ENCODE data around the gene OLFML3.

Gene OLFML3

GRCh38 chr1:113934511-113935055 is 44.7 kb upstream of the OLFML3 start:
- H3K4me3 ChIP-seq (ENCODE audit: control insufficient read depth in 1 of 7, extremely low read depth in 1 of 7, insufficient read depth in 4 of 7, low read depth in 2 of 7, low read length in 6 of 7): no peak overlapping the region
- no peak overlapping the region for H3K27ac ChIP-seq (ENCODE audit: insufficient read depth in 1 of 2, low read depth in 1 of 2, low read length in 2 of 2, poor library complexity in 1 of 2, severe bottlenecking in 2 of 2)
- ChIA-PET CTCF (interaction anchor here (0.6 to 18.7 kb wide), 5 partner anchors 17 to 99 kb away, joined by 4 to 212 read pairs (median 6); partner anchors contain the start of genes AP4B1 and BCL2L15), POLR2A (no interaction called here)
- H3K4me1 ChIP-seq (ENCODE audit: control extremely low read depth in 1 of 4, control insufficient read depth in 4 of 4, insufficient read depth in 4 of 4, low read length in 3 of 4): peaks cover 35 to 76% (median 64%) of the 10 kb centered on the region in 4 experiments
- peak in 1 of 3 donors; percentile 36 for DNase-seq
- WGBS (ENCODE audit: insufficient coverage): 75% methylated on average over 3 of the region's 5 CpGs
- H3K36me3 ChIP-seq (ENCODE audit: control insufficient read depth in 4 of 4, insufficient read depth in 4 of 4, low read length in 3 of 4): peaks cover 0 to 2% (median under 1%) of the 10 kb centered on the region in 4 experiments
- H3K27me3 ChIP-seq (replicated peaks in 2 of 5; ENCODE audit: control insufficient read depth in 4 of 5, insufficient read depth in 5 of 5, low read length in 4 of 5): no peaks in the 10 kb centered on the region
- no peaks in the 10 kb centered on the region for H3K9me3 ChIP-seq (ENCODE audit: control extremely low read depth in 1 of 5, control insufficient read depth in 4 of 5, insufficient read depth in 2 of 5, low read depth in 1 of 5, low read length in 4 of 5)

DNA sequence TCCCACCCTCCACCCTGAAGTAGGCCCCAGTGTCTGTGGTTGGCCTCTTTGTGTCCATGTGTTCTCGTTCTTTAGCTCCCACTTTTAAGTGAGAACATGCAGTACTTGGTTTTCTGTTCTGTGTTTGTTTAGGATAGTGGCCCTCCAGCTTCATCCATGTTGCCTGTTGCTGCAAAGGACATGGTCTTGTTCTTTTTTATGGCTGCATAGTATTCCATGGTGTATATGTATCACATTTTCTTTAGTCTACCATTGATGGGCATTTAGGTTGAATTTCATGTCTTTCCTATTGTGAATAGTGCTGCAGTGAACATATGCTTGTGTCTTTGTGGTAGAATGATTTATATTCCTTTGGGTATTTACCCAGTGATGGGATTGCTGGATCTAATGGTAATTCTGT is 44.1 kb upstream of the OLFML3 start:
- 100% methylated on average over 1 of the region's 1 CpG for WGBS (ENCODE audit: insufficient coverage)
- no peak for DNase-seq
- Histone ChIP-seq H3K27me3 (replicated peaks in 2 of 5; ENCODE audit: control insufficient read depth in 4 of 5, insufficient read depth in 5 of 5, low read length in 4 of 5) (no peaks in the 10 kb centered on the region), H3K27ac (ENCODE audit: insufficient read depth in 1 of 2, low read depth in 1 of 2, low read length in 2 of 2, poor library complexity in 1 of 2, severe bottlenecking in 2 of 2) (no peak overlapping the region), H3K4me1 (ENCODE audit: control extremely low read depth in 1 of 4, control insufficient read depth in 4 of 4, insufficient read depth in 4 of 4, low read length in 3 of 4) (peaks cover 35 to 82% (median 70%) of the 10 kb centered on the region in 4 experiments), H3K9me3 (ENCODE audit: control extremely low read depth in 1 of 5, control insufficient read depth in 4 of 5, insufficient read depth in 2 of 5, low read depth in 1 of 5, low read length in 4 of 5) (no peaks in the 10 kb centered on the region), H3K4me3 (ENCODE audit: control insufficient read depth in 1 of 7, extremely low read depth in 1 of 7, insufficient read depth in 4 of 7, low read depth in 2 of 7, low read length in 6 of 7) (no peak overlapping the region), H3K36me3 (ENCODE audit: control insufficient read depth in 4 of 4, insufficient read depth in 4 of 4, low read length in 3 of 4) (peaks cover 0 to 2% (median 1%) of the 10 kb centered on the region in 4 experiments)
- CTCF ChIA-PET: interaction anchor here (0.9 to 18.7 kb wide), 3 partner anchors 12 to 100 kb away, joined by 3 to 212 read pairs (median 4); no protein-coding TSS in a partner anchor
- POLR2A ChIA-PET: no interaction called here

DNA sequence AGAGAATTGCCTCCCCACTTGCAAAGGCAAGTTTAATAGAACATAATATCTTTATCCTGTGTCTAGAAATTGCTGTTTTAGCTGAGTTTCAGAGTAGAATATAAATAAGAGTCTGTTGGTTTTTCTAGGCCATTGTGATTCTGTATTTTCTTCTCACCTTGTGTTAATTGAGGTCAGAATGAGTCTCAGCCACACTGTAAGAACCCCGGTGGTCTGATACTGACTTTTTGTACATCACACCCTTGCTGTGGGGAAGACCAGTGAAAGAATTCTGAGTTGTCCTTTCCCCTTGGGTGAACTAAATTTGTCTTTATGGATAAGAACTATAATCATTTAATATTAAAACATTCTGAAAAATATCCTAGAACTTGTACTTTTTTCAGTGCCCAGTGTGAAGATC is 43.3 kb upstream of the OLFML3 start:
- Histone ChIP-seq H3K36me3 (ENCODE audit: control insufficient read depth in 4 of 4, insufficient read depth in 4 of 4, low read length in 3 of 4) (peaks cover 0 to 9% (median 5%) of the 10 kb centered on the region in 4 experiments), H3K9me3 (ENCODE audit: control extremely low read depth in 1 of 5, control insufficient read depth in 4 of 5, insufficient read depth in 2 of 5, low read depth in 1 of 5, low read length in 4 of 5) (no peaks in the 10 kb centered on the region), H3K27me3 (replicated peaks in 2 of 5; ENCODE audit: control insufficient read depth in 4 of 5, insufficient read depth in 5 of 5, low read length in 4 of 5) (no peaks in the 10 kb centered on the region), H3K4me3 (ENCODE audit: control insufficient read depth in 1 of 7, extremely low read depth in 1 of 7, insufficient read depth in 4 of 7, low read depth in 2 of 7, low read length in 6 of 7) (no peak overlapping the region), H3K27ac (ENCODE audit: insufficient read depth in 1 of 2, low read depth in 1 of 2, low read length in 2 of 2, poor library complexity in 1 of 2, severe bottlenecking in 2 of 2) (no peak overlapping the region), H3K4me1 (ENCODE audit: control extremely low read depth in 1 of 4, control insufficient read depth in 4 of 4, insufficient read depth in 4 of 4, low read length in 3 of 4) (peaks cover 37 to 86% (median 74%) of the 10 kb centered on the region in 4 experiments)
- ChIA-PET CTCF (interaction anchor here (0.9 to 18.7 kb wide), 4 partner anchors 13 to 101 kb away, joined by 3 to 212 read pairs (median 4); no protein-coding TSS in a partner anchor), POLR2A (no interaction called here)
- WGBS (ENCODE audit: insufficient coverage): no CpG with 5 or more reads among the region's 1 CpG
- DNase-seq: no peak

- Histone ChIP-seq H3K27me3 (replicated peaks in 2 of 5; ENCODE audit: control insufficient read depth in 4 of 5, insufficient read depth in 5 of 5, low read length in 4 of 5) (no peaks in the 10 kb centered on the region), H3K4me1 (ENCODE audit: control extremely low read depth in 1 of 4, control insufficient read depth in 4 of 4, insufficient read depth in 4 of 4, low read length in 3 of 4) (peaks cover 26 to 78% (median 68%) of the 10 kb centered on the region in 4 experiments), H3K27ac (ENCODE audit: insufficient read depth in 1 of 2, low read depth in 1 of 2, low read length in 2 of 2, poor library complexity in 1 of 2, severe bottlenecking in 2 of 2) (no peak overlapping the region), H3K4me3 (ENCODE audit: control insufficient read depth in 1 of 7, extremely low read depth in 1 of 7, insufficient read depth in 4 of 7, low read depth in 2 of 7, low read length in 6 of 7) (no peak overlapping the region), H3K36me3 (ENCODE audit: control insufficient read depth in 4 of 4, insufficient read depth in 4 of 4, low read length in 3 of 4) (peaks cover 5 to 18% (median 10%) of the 10 kb centered on the region in 4 experiments), H3K9me3 (ENCODE audit: control extremely low read depth in 1 of 5, control insufficient read depth in 4 of 5, insufficient read depth in 2 of 5, low read depth in 1 of 5, low read length in 4 of 5) (no peaks in the 10 kb centered on the region)
- WGBS (ENCODE audit: insufficient coverage): no CpG with 5 or more reads among the region's 1 CpG
- DNase-seq: no peak
- POLR2A ChIA-PET: no interaction called here
- CTCF ChIA-PET: interaction anchor here (1.3 to 18.7 kb wide), 2 partner anchors 8 to 14 kb away, joined by 3 to 212 read pairs; partner anchors contain the start of gene HIPK1
Measured at GRCh38 chr1:113937146-113937545, 42.1 kb upstream of the OLFML3 start.

DNA sequence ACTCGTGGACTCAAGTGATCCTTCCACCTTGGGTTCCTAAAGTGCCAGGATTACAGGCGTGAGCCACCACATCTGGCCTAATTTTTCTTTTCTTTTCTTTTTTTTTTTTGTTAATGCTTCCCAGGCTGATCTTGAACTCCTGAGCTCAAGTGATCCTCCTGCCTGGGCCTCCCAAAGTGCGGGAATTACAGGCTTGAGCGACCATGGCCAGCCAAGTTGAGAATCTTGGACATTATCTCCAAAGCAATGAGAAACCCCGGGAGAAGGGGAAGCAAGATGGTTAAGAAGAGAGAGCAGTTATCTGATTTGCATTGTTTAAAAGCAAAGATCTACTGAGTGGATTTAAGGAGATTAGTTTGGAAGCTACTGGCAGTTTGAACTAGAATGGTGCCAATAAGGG is 41.1 kb upstream of the OLFML3 start:
- Histone ChIP-seq H3K27me3 (replicated peaks in 2 of 5; ENCODE audit: control insufficient read depth in 4 of 5, insufficient read depth in 5 of 5, low read length in 4 of 5) (no peaks in the 10 kb centered on the region), H3K4me3 (ENCODE audit: control insufficient read depth in 1 of 7, extremely low read depth in 1 of 7, insufficient read depth in 4 of 7, low read depth in 2 of 7, low read length in 6 of 7) (no peak overlapping the region), H3K27ac (ENCODE audit: insufficient read depth in 1 of 2, low read depth in 1 of 2, low read length in 2 of 2, poor library complexity in 1 of 2, severe bottlenecking in 2 of 2) (no peak overlapping the region), H3K36me3 (ENCODE audit: control insufficient read depth in 4 of 4, insufficient read depth in 4 of 4, low read length in 3 of 4) (peaks cover 7 to 23% (median 14%) of the 10 kb centered on the region in 4 experiments), H3K4me1 (ENCODE audit: control extremely low read depth in 1 of 4, control insufficient read depth in 4 of 4, insufficient read depth in 4 of 4, low read length in 3 of 4) (peaks cover 17 to 68% (median 57%) of the 10 kb centered on the region in 4 experiments), H3K9me3 (ENCODE audit: control extremely low read depth in 1 of 5, control insufficient read depth in 4 of 5, insufficient read depth in 2 of 5, low read depth in 1 of 5, low read length in 4 of 5) (no peaks in the 10 kb centered on the region)
- no peak for DNase-seq
- 98% methylated on average over 4 of the region's 5 CpGs for WGBS (ENCODE audit: insufficient coverage)
- ChIA-PET POLR2A (no interaction called here), CTCF (interaction anchor here (1.0 to 18.7 kb wide), 3 partner anchors 9 to 98 kb away, joined by 3 to 212 read pairs (median 3); partner anchors contain the start of gene HIPK1)

- Histone ChIP-seq H3K9me3 (ENCODE audit: control extremely low read depth in 1 of 5, control insufficient read depth in 4 of 5, insufficient read depth in 2 of 5, low read depth in 1 of 5, low read length in 4 of 5) (peaks cover 0 to 5% (median 0%) of the 10 kb centered on the region in 5 experiments), H3K27me3 (replicated peaks in 2 of 5; ENCODE audit: control insufficient read depth in 4 of 5, insufficient read depth in 5 of 5, low read length in 4 of 5) (no peaks in the 10 kb centered on the region), H3K4me3 (ENCODE audit: control insufficient read depth in 1 of 7, extremely low read depth in 1 of 7, insufficient read depth in 4 of 7, low read depth in 2 of 7, low read length in 6 of 7) (peak overlapping the region in 4 of 7 experiments; percentile 1 to 22 (median 20)), H3K36me3 (ENCODE audit: control insufficient read depth in 4 of 4, insufficient read depth in 4 of 4, low read length in 3 of 4) (peaks cover 9 to 40% (median 24%) of the 10 kb centered on the region in 4 experiments), H3K27ac (ENCODE audit: insufficient read depth in 1 of 2, low read depth in 1 of 2, low read length in 2 of 2, poor library complexity in 1 of 2, severe bottlenecking in 2 of 2) (peak overlapping the region; percentile 2 to 28), H3K4me1 (ENCODE audit: control extremely low read depth in 1 of 4, control insufficient read depth in 4 of 4, insufficient read depth in 4 of 4, low read length in 3 of 4) (peaks cover 10 to 52% (median 40%) of the 10 kb centered on the region in 4 experiments)
- CTCF ChIA-PET: interaction anchor here (0.9 to 18.7 kb wide), 4 partner anchors 11 to 79 kb away, joined by 3 to 212 read pairs (median 14); partner anchors contain the start of gene HIPK1
- POLR2A ChIA-PET: interaction anchor here (1.3 kb wide), 1 partner anchor 12 kb away, joined by 7 read pairs; the partner anchor contains the start of gene HIPK1
- WGBS (ENCODE audit: insufficient coverage): 58% methylated on average over 13 of the region's 16 CpGs
- DNase-seq: peak; percentile 44 to 87 (median 86)
Measured at GRCh38 chr1:113940365-113941244, 38.7 kb upstream of the OLFML3 start.
